Calu3 (cell line): ENCODE measurements around the gene CIROP. TPM values are rescaled to one million over a fixed set of nuclear protein-coding genes. Genes with fewer than 3 reads are reported as not detected.

Experiments used
- BruUV-seq: library from RNA; stranded (reverse); fragments of 400-500 nt; replicated peaks from 2 replicates; lab custom pipeline; 2021; lab: Mats Ljungman, UMichigan
- CTCF ChIA-PET: fragments of 300-600 bp; sonication (Branson Sonifier 250); formaldehyde crosslinking; loops from one replicate; lab custom pipeline; 2022; ENCODE audit warnings: antibody characterized with exemption; lab: Charles Lee
- DNase-seq: peaks from one replicate; pipeline ENCODE4 v3.0.0; 2022
- H3K27ac Mint-ChIP-seq: one replicate; pipeline ENCODE4 v1.8.0; 2022; ENCODE audit warnings: mixed read lengths; ENCODE audit not compliant: unreplicated experiment
- H3K27me3 Mint-ChIP-seq: one replicate; pipeline ENCODE4 v1.8.0; 2022; ENCODE audit warnings: mixed read lengths; ENCODE audit not compliant: unreplicated experiment
- H3K36me3 Mint-ChIP-seq: one replicate; pipeline ENCODE4 v1.8.0; 2022; ENCODE audit warnings: mild to moderate bottlenecking, moderate library complexity, mixed read lengths; ENCODE audit not compliant: insufficient read depth, unreplicated experiment
- H3K4me1 Mint-ChIP-seq: one replicate; pipeline ENCODE4 v1.8.0; 2022; ENCODE audit warnings: mild to moderate bottlenecking, low read depth, mixed read lengths; ENCODE audit not compliant: unreplicated experiment
- H3K4me3 Mint-ChIP-seq: one replicate; pipeline ENCODE4 v1.8.0; 2022; ENCODE audit warnings: mild to moderate bottlenecking, low read depth, moderate library complexity, mixed read lengths; ENCODE audit not compliant: unreplicated experiment
- H3K9me3 Mint-ChIP-seq: one replicate; pipeline ENCODE4 v1.8.0; 2022; ENCODE audit warnings: low read depth, mixed read lengths; ENCODE audit not compliant: unreplicated experiment
- intact Hi-C: fragments of 100-400 bp; cut with micrococcal nuclease; formaldehyde crosslinking; loops from one replicate; pipeline ENCODE4 v1.10.0; 2022; ENCODE audit not compliant: unreplicated experiment
- total RNA-seq: library from RNA; stranded (reverse); gene quantifications from 2 replicates; pipeline ENCODE4 v1.2.3, GENCODE V29; 2022
- TF ChIP-seq, protein P1 (sequence below): fragments of 200-600 bp; IDR thresholded peaks from one replicate; pipeline ENCODE4 v1.8.0; 2022; ENCODE audit warnings: antibody characterized with exemption; ENCODE audit not compliant: unreplicated experiment

Gene CIROP
- total RNA-seq, 1 experiment from 2014 or later, result not detected

DNA sequence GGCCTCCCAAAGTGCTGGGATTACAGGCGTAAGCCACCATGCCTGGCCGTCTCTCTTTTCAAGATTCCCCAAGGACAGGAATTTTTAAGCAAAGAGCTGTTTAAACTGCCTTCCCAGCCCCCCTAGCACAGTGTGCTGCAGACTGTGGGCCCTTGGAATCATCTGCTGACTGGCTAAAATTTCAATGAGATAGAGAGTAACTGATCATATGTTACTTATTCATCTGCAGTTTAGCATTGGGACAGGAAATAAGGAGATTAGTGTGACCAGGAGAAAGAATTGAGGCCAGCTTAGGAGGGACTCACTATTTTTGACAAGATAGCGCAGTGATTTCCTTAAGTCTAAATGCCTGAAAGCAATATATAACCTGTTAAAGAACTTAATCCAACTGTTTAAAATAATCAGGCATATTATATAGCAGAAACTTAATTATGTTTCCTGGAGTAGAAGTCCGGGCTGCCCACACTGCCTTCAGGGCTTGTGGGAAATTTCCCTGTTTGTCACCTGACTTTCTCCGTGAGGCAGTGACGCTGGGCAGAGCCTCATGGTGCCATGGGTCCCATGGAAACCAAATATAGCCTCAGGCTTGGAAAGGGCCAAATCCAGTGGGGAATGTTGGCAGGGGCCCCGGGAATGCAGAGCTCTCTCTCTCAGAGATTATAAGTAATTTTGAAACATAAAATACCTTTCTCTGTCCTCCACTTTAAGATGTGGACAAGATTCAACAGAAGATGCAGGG lies 37.1 kb upstream of the CIROP start:
- DNase-seq, result no peak
- Mint-ChIP-seq H3K9me3 (no peaks in the 10 kb centered on the region), H3K27ac (no peak overlapping the region), H3K4me1 (no peaks in the 10 kb centered on the region), H3K36me3 (no peaks in the 10 kb centered on the region), H3K27me3 (peaks cover 95% of the 10 kb centered on the region), H3K4me3 (no peak overlapping the region)
- intact Hi-C loops, result no loop called here
- TF ChIP-seq, protein P1, sequence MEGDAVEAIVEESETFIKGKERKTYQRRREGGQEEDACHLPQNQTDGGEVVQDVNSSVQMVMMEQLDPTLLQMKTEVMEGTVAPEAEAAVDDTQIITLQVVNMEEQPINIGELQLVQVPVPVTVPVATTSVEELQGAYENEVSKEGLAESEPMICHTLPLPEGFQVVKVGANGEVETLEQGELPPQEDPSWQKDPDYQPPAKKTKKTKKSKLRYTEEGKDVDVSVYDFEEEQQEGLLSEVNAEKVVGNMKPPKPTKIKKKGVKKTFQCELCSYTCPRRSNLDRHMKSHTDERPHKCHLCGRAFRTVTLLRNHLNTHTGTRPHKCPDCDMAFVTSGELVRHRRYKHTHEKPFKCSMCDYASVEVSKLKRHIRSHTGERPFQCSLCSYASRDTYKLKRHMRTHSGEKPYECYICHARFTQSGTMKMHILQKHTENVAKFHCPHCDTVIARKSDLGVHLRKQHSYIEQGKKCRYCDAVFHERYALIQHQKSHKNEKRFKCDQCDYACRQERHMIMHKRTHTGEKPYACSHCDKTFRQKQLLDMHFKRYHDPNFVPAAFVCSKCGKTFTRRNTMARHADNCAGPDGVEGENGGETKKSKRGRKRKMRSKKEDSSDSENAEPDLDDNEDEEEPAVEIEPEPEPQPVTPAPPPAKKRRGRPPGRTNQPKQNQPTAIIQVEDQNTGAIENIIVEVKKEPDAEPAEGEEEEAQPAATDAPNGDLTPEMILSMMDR, result no peak
- CTCF ChIA-PET, result interaction anchor here (0.5 to 1.2 kb wide), 2 partner anchors 8 to 9 kb away, joined by 4 read pairs; no protein-coding TSS in a partner anchor
- BruUV-seq, result no TSS peak

DNA sequence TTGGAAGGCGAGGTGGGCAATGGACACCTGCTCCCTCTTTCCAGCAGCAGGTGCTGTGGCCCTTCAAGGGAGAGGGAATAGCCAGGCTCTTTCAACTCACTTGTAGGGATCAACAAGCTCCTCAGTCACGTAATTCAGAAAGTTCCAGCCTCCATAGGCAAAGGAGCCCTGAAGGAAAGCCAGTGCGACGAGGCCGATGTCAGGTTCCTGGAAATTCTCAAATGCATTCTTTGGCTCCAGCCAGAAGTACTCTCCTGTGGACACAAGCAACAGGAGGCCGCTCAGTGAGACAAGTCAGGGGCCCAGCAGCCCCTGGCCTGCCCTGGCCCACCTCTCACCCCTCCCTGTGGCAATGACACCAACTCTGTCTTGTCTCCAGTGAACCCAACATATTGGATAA lies 35.6 kb upstream of the CIROP start:
- Mint-ChIP-seq H3K36me3 (no peaks in the 10 kb centered on the region), H3K9me3 (no peaks in the 10 kb centered on the region), H3K27ac (no peak overlapping the region), H3K4me1 (no peaks in the 10 kb centered on the region), H3K27me3 (peaks cover 92% of the 10 kb centered on the region), H3K4me3 (no peak overlapping the region)
- CTCF ChIA-PET, result no interaction called here
- intact Hi-C loops, result no loop called here
- TF ChIP-seq, protein P1, result no peak
- no peak for DNase-seq
- no TSS peak for BruUV-seq

- TF ChIP-seq, protein P1, result no peak
- no peak overlapping the region for H3K4me3 Mint-ChIP-seq
- no peak for DNase-seq
- no peak overlapping the region for H3K27ac Mint-ChIP-seq
- CTCF ChIA-PET, result no interaction called here
- no peaks in the 10 kb centered on the region for H3K9me3 Mint-ChIP-seq
- H3K4me1 Mint-ChIP-seq, result no peaks in the 10 kb centered on the region
- intact Hi-C loops, result no loop called here
- no TSS peak for BruUV-seq
- H3K36me3 Mint-ChIP-seq, result no peaks in the 10 kb centered on the region
- H3K27me3 Mint-ChIP-seq, result peaks cover 88% of the 10 kb centered on the region
These were observed 35.1 kb upstream of the CIROP start for GRCh38 chr14:23139874-23140273.

DNA sequence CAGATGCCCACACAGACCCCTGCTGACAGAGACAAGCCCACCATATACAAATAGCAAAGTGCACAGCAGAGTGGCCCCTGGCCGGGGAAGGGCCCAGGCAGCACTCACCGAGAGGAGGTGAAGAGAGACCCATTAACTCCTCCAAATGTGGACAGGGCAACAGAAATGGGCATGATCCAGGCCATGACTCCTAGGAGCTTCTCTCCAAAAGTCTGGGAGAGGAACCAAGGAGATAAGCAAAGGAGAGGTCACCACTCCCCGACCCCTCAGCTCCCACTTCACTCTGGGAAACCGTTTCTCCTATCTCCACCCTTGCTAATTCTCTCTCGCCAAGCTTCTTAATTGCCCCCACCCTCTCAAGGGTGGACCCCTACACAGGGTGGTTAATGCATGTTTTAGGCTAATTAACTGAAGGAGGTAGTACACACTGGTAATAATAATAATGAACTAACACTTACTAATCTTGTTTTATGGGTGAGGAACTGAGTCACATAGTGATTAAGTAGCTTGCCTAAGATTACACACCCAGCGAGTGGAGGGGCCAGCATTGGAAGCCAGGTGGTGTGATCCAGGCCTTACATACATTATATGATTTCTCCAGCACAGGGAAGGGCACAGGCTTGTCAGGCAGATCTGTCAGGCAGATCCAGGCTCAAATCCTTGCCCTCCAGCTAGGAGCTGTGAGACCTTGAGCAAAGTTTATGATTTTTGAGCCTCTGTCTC lies 33.2 kb upstream of the CIROP start:
- H3K9me3 Mint-ChIP-seq, result no peaks in the 10 kb centered on the region
- no peak overlapping the region for H3K27ac Mint-ChIP-seq
- CTCF ChIA-PET, result interaction anchor here (0.6 to 1.2 kb wide), 2 partner anchors 17 to 62 kb away, joined by 4 to 6 read pairs; no protein-coding TSS in a partner anchor
- peaks cover 72% of the 10 kb centered on the region for H3K27me3 Mint-ChIP-seq
- intact Hi-C loops, result no loop called here
- DNase-seq, result no peak
- TF ChIP-seq, protein P1, result no peak
- no peaks in the 10 kb centered on the region for H3K36me3 Mint-ChIP-seq
- BruUV-seq, result no TSS peak
- H3K4me3 Mint-ChIP-seq, result no peak overlapping the region
- no peaks in the 10 kb centered on the region for H3K4me1 Mint-ChIP-seq
